Astrocyte (in vitro differentiated cells and primary cell): ENCODE measurements around the gene FAT1.
A peak's percentile ranks its signal among the peaks of the same experiment; 100 is the strongest.

Experiments used
- EZH2 ChIP-seq: IDR thresholded peaks from 2 replicates; pipeline ENCODE4 v1.6.1; 2012; ENCODE audit warnings: mild to moderate bottlenecking, low read length, inconsistent platforms; ENCODE audit not compliant: insufficient read depth
- TF ChIP-seq, protein P1 (sequence below): IDR thresholded peaks from 2 replicates; pipeline ENCODE4 v1.5.1; 2011; ENCODE audit warnings: low read depth, mild to moderate bottlenecking, inconsistent platforms, low read length, moderate library complexity; ENCODE audit not compliant: insufficient read depth

GRCh38 chr4:186587416-186588018, 136.1 kb downstream of the FAT1 start:
- TF ChIP-seq, protein P1, sequence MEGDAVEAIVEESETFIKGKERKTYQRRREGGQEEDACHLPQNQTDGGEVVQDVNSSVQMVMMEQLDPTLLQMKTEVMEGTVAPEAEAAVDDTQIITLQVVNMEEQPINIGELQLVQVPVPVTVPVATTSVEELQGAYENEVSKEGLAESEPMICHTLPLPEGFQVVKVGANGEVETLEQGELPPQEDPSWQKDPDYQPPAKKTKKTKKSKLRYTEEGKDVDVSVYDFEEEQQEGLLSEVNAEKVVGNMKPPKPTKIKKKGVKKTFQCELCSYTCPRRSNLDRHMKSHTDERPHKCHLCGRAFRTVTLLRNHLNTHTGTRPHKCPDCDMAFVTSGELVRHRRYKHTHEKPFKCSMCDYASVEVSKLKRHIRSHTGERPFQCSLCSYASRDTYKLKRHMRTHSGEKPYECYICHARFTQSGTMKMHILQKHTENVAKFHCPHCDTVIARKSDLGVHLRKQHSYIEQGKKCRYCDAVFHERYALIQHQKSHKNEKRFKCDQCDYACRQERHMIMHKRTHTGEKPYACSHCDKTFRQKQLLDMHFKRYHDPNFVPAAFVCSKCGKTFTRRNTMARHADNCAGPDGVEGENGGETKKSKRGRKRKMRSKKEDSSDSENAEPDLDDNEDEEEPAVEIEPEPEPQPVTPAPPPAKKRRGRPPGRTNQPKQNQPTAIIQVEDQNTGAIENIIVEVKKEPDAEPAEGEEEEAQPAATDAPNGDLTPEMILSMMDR: peak; percentile 94
- TF ChIP-seq EZH2: no peak
